Measurements from ENCODE around the gene TLK2. TPM values are rescaled to one million over a fixed set of nuclear protein-coding genes. Genes with fewer than 3 reads are reported as not detected.

TLK2 gene
- total RNA-seq, 3 donors from 2014 or later: 39.8 to 59.0 (median 42.0) TPM

DNA sequence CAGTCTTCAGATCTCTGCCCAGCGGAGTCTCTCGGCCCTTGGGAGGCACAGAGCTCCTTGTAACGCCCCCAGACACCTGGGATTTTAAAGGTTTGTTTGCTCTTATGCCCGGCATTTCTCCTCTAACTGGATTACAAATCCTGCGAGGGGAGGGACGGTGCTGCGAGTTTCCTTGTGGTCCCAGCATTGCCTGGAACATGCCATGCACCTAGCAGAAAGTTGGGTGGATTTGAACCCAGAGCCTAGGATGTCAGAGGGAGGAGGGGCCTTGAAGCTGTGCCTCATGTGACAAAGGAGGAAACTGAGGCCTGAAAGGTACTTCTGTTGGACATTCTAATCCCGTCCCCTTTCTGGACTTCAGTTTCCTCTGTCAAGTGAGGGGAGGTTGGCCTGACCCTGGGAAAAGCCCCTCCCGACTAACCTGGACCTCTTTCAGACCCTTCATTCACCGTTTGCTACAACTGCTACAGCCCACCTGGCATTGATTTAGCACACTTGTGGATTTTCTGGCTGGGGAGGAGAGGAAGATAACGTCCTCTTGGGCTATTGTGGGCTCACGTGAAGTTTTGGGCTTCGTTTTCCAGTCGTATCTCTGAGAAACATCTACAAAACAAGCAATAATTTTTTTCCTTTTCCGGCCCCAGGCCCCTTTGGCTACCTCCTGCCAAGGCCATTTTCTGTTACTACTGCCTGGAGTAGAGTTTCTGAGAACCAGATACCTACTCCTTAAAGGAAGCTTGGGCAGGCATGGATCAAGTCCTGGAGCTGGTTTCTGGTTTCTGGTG is 179.7 kb downstream of the TLK2 start:
- H3K27ac ChIP-seq: peak overlapping the region; percentile 52 to 54

DNA sequence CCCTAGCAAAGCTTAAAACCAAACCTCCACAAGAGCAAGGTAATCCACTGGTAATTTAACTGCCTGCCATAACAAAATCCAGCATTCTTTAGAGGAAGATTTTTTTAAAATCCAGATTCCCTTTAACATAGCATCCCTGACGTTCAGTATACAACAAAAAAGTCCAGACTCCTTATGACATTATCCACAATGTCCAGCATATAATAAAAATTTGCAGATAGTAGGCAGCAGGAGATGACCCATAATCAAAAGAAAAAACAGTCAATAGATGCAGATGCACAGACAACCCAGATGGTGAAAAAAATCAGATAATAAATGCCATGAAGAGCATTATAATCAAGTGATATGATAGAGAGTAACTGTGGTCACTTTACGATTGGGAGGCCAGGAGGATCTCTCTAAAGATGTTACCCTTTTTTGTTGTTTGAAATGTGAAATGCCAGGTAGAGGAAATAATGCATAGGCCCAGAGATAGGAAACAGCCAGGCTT is 182.0 kb downstream of the TLK2 start:
- Histone ChIP-seq H3K36me3 (no peaks in the 10 kb centered on the region), H3K4me1 (peaks cover 0 to 5% of the 10 kb centered on the region in 2 donors), H3K4me3 (no peak overlapping the region), H3K27me3 (no peaks in the 10 kb centered on the region), H3K27ac (no peak overlapping the region), H3K9me3 (no peaks in the 10 kb centered on the region)
- no peak for DNase-seq (ENCODE audit: low spot score in 2 of 2)
- TF ChIP-seq, protein P1, sequence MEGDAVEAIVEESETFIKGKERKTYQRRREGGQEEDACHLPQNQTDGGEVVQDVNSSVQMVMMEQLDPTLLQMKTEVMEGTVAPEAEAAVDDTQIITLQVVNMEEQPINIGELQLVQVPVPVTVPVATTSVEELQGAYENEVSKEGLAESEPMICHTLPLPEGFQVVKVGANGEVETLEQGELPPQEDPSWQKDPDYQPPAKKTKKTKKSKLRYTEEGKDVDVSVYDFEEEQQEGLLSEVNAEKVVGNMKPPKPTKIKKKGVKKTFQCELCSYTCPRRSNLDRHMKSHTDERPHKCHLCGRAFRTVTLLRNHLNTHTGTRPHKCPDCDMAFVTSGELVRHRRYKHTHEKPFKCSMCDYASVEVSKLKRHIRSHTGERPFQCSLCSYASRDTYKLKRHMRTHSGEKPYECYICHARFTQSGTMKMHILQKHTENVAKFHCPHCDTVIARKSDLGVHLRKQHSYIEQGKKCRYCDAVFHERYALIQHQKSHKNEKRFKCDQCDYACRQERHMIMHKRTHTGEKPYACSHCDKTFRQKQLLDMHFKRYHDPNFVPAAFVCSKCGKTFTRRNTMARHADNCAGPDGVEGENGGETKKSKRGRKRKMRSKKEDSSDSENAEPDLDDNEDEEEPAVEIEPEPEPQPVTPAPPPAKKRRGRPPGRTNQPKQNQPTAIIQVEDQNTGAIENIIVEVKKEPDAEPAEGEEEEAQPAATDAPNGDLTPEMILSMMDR (IDR thresholded peaks at IDR 0.05): no peak
- intact Hi-C loops (cut with DNase I; ENCODE audit: low total_unique reads): no loop called here

More for the DNA sequence above, 179.7 kb downstream of the TLK2 start:
- intact Hi-C loops (cut with DNase I; ENCODE audit: low total_unique reads): no loop called here
- H3K9me3 ChIP-seq: no peaks in the 10 kb centered on the region
- DNase-seq (ENCODE audit: low spot score in 2 of 2): no peak
- H3K4me1 ChIP-seq: peaks cover 8 to 11% of the 10 kb centered on the region in 2 donors
- TF ChIP-seq POLR2A (IDR thresholded peaks at IDR 0.05) (no peak), POLR2AphosphoS5 (IDR thresholded peaks at IDR 0.05) (no peak)
- TF ChIP-seq, protein P1 (IDR thresholded peaks at IDR 0.05): no peak
- H3K36me3 ChIP-seq: no peaks in the 10 kb centered on the region
- H3K4me3 ChIP-seq: no peak overlapping the region
- H3K27me3 ChIP-seq: no peaks in the 10 kb centered on the region

DNA sequence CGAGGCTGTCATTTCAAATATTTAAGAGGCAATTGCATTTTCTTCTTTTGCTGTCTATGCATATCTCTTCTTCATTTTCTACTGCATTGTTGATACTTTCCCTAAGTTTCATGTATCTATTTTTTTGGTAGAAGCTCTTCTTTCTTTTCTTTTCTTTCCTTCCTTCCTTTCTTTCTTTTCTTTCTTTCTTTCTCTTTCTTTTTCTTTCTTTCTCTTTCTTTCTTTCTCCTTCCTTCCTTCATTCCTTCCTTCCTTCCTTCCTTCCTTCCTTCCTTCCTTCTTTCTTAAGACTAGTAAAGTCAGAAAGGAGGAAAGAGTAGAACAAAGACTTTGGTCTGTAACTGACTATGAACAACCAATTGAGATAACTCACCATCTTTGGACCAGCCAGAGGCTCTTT is 182.7 kb downstream of the TLK2 start:
- intact Hi-C loops (cut with DNase I; ENCODE audit: low total_unique reads): no loop called here
- no peaks in the 10 kb centered on the region for H3K36me3 ChIP-seq
- H3K27me3 ChIP-seq: no peaks in the 10 kb centered on the region
- no peak overlapping the region for H3K27ac ChIP-seq
- H3K4me1 ChIP-seq: peaks cover 0 to 5% of the 10 kb centered on the region in 2 donors
- no peak for TF ChIP-seq POLR2A (IDR thresholded peaks at IDR 0.05)
- no peak for DNase-seq (ENCODE audit: low spot score in 2 of 2)
- no peak overlapping the region for H3K4me3 ChIP-seq
- H3K9me3 ChIP-seq: no peaks in the 10 kb centered on the region

DNA sequence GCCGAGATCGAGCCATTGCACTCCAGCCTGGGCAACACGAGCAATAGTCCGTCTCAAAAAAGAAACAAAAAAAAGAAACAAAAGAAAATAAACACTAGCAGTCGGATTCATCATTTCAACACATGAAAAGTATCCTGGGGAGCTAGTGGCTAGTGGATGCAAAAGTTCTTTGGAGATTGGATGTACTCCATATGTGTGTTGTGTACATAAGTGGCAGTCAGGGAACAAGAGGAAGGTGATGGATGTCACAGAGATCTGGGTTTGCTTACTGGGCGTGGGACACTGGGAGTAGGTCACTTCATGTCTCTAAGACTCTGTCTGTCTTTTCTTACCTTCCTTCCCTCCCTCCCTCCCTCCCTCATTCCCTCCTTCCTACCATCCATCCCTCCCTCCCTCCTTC is 184.2 kb downstream of the TLK2 start:
- DNase-seq (ENCODE audit: low spot score in 2 of 2): no peak
- Histone ChIP-seq H3K4me3 (no peak overlapping the region), H3K36me3 (no peaks in the 10 kb centered on the region), H3K27me3 (no peaks in the 10 kb centered on the region), H3K4me1 (peaks cover 0 to 2% of the 10 kb centered on the region in 2 donors), H3K9me3 (no peaks in the 10 kb centered on the region), H3K27ac (no peak overlapping the region)
- intact Hi-C loops (cut with DNase I; ENCODE audit: low total_unique reads): no loop called here
- TF ChIP-seq POLR2A (IDR thresholded peaks at IDR 0.05) (no peak), POLR2AphosphoS5 (IDR thresholded peaks at IDR 0.05) (no peak)
- TF ChIP-seq, protein P1 (IDR thresholded peaks at IDR 0.05): no peak

Other genes with a start within 250 kb of the TLK2 start
- not detected for gene EFCAB3, start 98.3 kb upstream of the TLK2 start, total RNA-seq
- 10 to 100 TPM; 11.2 to 18.0 (median 13.8) TPM for gene METTL2A, start 54.9 kb upstream of the TLK2 start, total RNA-seq
- 10 to 100 TPM; 28.4 to 40.2 (median 37.4) TPM for gene MRC2, start 148.8 kb downstream of the TLK2 start, total RNA-seq